NK-92 (cell line): ENCODE data around the gene SLIT3.

Experiments
- DNase-seq: peaks from one replicate; lab custom pipeline; 2025; ENCODE audit not compliant: unreplicated experiment; lab: John Stamatoyannopoulos, UW

The SLIT3 gene

DNA sequence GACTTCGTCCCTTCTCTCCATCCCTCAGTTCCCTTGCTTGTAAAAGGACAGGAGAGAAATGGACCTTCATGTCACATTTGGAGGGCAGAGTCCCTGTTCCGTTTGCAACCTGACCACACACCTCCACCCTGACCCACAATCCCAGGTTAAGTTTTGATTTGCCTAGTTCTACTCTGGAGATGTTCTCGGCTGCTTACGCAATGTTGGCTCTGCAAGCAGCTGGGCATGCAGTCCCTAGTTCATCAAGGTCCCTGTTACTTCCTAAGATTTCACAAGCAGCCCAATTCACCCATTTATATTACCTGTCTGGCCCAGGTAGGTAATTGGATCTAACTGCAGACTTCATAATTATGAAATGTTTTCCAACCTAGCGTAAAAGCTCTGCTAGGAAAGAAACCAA, 28.8 kb downstream of the SLIT3 start:
- DNase-seq, result no peak

DNA sequence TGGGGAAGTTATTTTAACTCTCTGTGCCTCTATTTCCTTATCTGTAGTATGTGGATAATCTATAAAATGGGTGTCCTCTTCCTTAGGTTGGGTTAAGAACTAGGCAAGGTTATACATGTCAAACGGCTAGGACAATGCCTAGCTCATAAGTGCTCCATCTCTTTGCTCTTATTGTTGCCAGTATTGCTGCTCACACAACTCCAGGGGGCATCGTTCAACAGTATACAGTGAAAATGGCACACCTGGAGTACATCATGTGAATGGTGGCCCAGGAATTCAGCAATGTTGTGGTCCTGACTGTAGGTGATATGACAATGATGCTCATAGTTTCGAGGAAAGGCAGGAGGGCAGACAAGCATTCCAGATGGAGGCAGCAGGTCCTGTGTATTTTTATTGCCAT, 30.1 kb downstream of the SLIT3 start:
- no peak for DNase-seq

DNA sequence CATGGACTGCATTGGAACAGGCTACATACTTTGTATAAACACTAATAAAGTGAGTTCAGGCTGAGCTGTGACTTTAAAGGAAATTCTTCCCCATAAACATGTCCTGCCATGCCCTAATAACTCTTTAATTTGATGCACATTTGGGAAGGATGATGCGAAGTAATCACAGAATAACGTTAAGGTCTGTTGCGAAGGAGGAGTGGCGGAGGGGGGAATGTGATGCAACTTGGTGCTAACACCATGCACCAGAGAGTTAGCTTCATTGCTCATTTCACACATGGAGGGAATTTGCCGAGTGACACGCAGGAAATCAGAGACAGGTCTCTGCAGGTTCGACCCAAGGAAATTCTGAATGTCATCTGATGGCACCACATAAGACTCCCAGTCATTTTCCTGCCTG, 32.9 kb downstream of the SLIT3 start:
- no peak for DNase-seq

DNA sequence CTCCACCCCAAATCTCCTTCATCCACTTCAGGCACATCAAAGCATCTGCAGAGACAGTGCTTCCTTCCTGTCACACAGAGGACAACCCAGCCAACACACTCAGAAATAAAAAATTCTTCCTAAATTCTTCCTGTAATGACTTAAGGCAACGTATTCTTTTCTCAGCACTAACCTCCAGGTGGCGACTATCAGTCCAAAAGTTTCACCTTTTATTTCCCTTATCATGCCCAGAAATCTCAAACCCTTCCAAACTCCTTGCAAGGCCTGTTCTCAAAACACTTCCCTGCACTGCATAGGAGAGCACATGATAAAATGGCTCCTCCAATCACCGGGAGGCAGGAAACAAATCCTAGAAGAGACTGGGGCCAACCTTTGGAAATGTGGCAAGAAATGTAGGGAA, 35.1 kb downstream of the SLIT3 start:
- DNase-seq, result no peak

DNA sequence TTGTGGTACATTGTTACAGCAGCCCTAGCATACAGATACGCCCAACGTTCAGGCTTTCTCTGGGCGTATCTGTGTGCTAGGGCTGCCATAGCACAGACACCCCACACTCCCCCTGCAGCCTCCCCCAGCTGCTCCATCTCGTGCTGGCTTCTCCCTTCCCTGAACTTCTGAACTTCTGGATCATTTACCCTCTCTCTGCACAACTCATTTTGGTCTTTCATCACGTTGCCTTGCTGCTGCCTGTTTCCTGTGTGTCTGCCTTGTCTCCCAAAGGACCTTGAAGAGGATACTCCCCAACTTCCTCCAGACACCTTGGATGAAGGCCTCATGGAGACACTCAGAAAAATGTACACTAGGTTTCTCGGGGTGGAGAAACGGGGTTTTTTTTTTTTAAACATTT, 37.3 kb downstream of the SLIT3 start:
- no peak for DNase-seq

DNA sequence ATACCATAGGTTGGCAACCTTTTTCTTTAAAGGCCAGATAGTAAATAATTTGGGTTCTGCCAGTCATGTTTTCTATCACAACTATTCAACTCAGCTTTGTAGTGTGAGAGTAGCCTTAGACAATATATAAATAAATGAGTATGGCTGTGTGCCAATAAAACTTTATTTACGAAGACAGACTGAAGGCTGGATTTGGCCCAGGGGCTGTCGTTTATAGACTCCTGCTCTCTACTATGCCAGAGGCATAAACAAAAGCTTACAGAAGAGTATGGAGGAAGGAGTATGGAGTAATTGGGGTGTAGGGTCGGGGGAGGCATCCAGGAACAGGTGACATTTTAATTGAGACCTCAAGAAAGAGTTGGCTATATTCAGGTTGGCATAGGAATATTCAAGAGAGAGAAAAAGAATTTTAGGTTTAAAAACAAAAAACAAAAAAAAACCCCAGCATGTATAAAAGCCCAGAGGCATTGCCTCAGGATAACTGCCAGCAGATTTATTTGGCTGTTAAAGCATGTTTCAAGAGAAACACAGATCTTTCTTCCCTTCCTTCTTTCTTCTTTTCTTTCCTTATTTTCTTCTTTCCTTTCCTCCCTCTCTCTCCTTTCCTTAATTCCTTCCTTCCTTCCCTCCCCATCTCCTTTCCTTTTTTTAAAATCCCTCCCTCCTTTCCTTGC, 39.9 kb downstream of the SLIT3 start:
- DNase-seq, result no peak

DNA sequence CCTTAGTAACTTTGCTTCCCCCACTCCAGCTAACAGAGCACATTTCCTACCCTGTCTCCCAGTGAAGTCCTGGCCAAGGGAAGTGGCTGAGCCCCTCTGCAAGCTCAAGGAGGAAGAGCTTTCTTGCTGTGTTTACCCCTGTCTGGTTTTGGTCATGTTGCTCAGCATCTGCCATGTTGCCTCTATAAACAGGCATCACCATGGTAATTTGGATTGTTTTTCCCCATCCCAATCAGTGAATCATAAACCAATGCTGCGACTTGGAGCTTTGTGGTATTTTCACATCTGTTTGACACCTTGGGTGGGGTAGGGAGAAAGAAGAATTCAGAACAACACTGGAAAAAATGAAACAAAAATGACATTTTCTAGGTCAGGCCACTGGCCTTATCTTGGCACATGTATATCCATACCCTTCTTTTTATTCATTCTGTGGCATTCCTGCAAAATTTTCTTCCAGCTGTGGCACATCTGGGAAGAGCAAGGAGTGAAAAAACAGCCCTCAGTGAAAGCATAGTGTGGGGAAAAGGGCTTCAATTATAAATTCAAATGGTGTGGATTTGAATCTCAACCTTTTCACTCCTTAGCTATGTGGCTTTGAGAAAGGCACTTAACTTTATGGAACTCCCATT, 42.5 kb downstream of the SLIT3 start:
- DNase-seq, result no peak

DNA sequence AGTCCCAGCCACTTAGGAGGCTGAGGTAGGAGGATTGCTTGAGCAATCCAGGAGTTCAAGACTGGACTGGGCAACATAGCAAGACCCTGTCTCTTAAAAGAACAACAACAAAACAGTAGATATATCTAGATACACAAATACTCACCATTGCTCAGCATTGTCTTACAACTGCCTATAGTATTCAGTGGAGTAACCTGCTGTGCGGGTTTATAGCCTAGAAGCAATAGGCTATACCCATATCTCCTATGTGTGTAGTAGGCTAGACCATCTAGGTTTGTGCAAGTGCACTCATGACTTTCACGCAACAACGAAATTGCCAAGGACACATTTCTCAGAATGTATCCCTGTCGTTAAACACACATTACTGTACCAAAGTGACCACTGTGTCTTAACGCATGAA, 44.7 kb downstream of the SLIT3 start:
- no peak for DNase-seq

DNA sequence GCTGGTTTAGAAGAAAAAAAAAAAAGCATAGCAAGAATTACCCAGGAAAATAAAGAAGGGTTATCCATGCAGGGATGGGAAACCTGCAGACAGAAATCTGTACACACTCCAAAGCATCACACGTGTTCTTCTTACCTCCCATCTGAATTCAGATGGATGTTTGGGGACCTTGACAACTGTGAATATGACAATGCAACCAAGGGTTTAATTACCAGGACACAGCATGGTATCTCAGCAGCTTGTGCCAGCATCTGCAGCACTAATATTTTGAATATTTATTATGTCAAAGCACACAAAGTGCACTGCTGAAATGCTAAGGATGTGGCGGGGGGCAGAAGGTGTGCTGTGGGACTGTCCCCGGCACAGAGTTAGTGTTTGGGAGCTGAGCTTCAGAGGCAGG, 47.9 kb downstream of the SLIT3 start:
- no peak for DNase-seq

DNA sequence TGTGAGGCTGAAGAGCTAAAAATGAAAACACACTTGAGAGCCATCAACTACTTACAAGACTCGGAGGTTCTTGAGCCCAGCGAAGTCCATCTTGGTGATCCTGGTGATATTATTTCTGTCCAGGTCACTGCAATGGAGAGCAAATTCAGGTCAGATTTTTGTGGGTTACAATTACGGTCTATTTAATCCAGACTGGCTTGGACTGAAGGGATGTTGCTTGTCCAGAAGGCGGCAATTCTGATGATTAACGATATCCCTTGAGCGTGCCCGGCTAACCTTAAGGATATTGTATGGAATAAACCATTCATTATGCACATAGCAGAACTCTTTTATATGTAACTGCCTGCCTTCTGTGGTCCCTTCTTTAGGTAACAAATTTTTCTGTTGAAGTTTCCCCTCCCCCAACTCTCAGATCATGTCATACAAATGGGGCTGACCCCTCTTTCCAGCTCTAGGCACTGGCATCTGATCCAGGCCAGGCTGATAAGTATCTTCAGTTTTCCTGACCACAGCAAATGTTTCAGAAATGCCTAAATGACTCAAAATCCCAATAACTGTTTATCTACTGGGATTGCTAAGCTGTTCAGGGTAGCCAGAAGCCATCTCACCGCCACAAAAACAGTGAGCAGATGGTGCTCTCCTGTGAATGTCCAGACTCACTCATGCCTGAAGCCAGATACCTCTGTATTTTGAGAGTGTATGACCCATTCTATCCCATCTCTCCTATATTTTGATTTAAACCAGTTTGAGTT, 49.4 kb downstream of the SLIT3 start:
- DNase-seq, result no peak

DNA sequence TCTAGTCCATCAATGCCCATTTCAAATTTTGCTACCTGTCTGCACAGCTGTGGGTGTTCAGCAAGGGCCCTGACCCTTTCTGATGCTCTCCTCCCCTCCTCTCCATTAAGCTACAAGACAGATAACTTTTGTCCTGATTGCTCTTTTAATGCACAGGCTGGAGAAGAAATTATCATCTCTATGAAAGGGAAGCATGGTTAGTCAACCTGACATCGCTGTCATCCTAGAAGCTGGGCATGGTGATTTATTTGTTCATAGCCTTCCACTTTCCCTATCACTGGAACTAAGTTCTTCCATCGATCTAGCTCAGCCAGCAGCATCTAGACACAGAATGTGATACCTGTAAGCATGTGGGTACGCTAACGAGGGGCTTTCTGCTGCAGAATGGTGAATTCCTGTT, 50.1 kb downstream of the SLIT3 start:
- no peak for DNase-seq

DNA sequence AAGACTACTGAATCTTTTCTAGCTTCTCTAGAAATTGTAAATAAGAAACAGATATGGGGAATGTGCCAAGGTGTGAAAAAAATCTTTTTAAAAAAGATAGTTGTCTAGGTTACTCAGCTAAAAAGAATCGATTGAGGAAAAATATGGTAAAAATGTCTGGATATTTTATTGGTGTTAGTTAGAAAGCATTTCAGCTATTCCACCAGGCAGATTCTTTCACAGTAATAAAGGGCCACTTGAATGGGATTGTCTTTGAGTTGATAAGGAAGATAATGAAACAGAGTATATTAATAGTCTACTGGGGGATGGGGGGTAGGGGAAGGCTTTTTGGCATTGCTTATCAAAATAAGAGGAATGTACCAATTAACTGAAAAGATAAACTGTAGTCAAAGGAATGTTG, 51.9 kb downstream of the SLIT3 start:
- DNase-seq, result no peak

DNA sequence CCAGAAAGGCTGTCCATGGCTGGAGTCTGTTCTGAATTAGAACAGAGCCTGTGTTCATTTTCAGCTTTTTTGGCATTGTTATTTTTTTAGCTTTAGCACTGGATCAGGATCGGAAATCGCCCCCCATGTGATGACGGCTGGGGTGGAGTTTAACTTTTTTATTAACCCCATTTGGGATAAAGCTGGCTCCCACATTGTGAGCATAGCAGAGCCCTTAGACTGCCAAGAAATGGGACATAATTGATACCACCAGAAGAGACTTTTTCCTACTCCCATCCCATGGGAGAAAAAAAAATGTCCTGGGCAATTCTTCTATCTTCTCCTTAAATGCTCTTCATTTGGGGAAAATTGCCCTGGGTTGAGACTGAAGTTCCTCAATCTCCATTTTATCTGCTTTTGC, 52.4 kb downstream of the SLIT3 start:
- no peak for DNase-seq

DNA sequence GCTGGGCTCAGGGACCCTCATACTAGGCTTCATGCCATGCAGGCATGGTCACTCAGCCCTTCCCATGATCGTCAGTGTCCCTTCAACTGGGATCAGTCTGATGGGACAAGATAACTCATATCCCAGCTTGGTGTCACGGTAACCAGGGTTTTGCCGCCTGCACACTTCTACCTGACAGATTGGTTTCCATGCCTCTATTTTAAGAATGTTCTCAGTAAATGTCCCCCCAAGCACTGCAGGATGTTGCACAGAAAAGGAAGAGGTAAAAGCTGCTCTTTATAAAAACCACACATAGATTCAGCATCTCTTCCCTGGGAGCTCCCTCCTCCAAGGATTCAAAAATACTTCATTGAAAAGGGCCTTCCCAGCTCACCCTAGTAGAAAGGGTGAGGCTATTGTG, 56.1 kb downstream of the SLIT3 start:
- DNase-seq, result no peak

DNA sequence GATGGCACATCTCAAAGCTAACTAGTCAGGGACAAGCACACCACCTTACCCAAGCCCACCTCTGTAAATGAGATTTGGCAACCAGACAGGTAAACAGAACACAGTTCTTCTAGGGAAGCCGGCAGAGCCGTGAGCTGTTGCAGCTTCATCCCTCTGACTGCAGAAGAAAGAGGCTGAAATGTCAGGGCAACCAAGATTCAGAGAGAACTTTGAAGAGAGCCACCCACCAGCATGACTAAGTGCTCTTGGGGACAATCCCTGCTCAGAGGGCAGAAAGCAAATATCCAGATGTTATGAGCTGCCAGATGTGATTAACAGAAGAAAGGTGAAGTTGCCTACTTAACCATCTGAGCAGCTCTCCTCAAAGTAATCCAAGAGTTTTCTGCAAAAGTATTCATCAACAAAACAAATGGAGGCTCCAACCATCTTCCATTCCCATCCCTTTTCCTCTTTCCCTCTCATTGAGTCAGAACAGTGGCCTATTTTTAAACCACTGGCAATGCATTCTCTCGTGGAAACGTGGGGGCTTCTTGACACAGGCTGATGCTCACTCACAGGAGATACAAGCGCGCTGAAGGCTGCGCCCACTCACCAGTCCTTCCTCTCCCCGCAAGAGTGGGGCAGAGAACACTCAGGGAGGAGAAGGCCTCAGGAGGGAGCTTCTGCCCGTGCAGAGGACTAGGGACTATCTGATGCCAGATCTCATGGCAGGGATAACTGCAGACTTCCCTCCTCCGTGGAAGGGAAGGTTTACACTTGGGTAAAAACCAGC, 57.1 kb downstream of the SLIT3 start:
- no peak for DNase-seq

DNA sequence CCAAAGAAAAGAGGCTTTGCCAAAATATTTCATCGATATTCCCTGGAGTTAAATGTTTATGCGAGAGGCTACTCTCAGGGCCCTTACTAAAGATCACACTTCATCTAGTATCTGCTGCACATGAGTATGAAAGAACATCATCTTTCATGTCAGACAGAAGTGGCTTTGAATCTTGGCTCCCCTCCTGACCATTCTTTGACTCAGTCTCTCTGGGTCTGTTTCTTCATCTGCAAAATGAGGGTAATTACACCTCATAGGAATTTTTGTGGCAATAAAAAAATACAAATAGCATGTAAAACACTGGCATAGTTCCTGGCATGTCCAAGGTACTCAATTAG, 58.1 kb downstream of the SLIT3 start:
- DNase-seq, result no peak

DNA sequence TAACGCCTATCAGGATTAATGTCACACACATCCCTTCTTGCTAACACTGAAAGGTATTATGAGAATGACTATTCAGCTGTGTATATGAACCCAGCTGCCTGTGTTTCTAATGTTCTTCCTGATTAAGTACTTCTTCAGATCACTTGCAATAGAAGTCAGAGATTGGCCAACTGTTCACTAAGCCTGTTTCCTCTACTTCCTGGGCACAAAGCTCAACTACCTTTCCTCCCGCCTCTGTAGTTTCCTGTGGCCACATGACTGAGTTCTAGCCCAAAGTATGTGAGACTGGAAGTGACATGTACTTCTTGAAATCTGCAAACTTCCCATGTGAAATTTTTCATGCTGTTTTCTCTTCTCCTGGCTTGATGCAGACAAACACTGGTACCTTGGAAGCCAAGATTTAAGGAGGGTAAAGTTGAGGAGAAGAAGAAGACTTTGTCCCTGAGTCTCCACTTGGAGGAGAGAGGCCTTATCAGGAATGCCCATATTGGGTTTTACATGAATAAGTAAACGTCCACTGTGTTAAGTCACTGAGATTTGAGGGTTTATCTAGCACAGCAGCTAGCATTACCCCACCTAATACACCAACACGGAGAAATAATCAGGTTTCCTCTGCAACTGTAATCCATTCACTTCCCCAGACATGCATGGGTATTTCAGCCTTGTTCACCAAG, 58.6 kb downstream of the SLIT3 start:
- DNase-seq, result no peak

DNA sequence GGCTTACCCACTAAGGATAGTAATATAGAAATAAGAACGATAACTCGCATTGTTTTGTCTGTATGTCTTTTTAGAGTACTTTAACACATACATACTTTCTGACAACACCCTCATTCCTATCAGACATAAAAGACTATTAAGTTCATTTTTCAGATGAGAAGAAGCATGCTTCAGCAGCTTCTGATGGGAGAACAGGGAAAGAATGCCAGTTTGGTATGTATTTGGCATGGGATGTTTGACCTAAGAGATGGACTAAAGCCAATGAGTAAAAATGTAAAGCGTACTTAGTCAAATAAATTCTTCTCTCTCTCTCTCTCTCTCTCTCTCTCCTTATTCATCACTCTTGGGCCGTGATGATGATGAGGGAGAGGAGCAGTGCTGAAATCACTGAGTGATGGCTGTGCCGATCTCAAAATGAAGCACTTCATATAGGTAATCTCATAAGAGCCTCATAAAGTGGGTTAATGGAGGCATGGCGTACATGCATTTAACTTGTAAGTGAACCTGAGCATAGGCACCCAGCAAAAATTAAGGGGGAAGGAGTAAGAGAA, 71.5 kb downstream of the SLIT3 start:
- no peak for DNase-seq

DNA sequence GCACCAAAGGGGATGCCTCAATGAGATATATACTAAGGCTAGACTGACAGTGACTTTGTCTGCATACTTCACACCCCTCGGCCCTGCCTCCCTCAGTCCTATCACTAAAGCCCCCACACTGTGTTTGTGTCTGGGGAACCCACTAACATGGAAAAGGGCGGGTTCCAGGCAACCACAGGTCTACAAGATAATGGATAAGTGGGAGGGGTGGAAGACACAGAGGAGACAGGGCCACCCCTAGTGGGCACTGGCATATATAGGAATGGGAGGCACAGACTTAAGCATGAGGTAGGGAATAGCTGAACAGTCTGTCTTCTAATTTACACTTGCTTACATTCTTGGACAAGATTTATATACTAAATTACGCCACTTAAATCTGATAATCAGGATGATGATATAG, 74.0 kb downstream of the SLIT3 start:
- DNase-seq, result no peak

DNA sequence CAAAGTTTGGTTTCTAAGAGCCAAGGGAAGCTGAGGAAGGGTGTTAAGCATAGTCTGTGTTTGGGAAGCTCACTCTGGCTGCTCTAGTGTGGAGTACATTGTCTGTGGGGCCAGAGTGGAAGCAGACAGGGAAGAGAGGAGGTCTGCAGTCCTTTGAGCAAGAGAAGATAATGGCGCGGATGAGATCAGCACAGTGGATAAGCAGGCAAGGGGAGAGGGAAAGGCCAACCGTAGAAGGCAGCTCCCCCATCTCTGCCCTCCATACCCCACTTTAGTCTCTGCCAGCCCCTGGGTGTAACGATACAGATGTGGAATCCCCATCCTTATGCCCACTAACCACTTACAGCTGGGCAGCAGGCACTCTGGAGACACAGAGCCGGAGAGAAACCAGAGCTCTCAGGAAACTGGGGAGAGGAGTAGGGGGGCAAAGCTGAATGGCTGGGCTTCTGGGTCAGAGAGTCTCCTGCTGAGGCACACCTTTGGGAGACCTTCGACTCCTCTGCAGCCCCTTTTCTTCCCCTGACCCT, 75.0 kb downstream of the SLIT3 start:
- no peak for DNase-seq

DNA sequence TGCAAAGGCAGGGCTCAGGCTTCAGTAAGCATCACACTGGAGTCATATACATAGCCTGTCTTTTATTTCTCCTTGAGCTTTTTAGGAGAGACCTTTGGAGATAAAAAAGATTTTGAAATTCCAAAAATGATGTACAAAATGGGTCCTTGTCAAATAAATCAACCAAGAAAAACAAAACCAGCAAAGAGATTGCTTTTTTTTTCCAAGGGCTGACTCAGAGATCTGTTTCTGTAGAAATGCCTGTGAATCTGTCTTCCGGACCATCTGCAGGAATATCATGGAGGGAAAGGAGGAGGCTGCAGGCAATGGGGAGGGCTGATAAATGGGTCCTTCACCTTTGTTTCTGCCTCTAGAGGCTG, 77.4 kb downstream of the SLIT3 start:
- no peak for DNase-seq
